ENCODE data around the gene CNGB1.

GRCh38 chr16:57878586-57878985 lies 92.3 kb downstream of the CNGB1 start:
- TF ChIP-seq, protein P1, sequence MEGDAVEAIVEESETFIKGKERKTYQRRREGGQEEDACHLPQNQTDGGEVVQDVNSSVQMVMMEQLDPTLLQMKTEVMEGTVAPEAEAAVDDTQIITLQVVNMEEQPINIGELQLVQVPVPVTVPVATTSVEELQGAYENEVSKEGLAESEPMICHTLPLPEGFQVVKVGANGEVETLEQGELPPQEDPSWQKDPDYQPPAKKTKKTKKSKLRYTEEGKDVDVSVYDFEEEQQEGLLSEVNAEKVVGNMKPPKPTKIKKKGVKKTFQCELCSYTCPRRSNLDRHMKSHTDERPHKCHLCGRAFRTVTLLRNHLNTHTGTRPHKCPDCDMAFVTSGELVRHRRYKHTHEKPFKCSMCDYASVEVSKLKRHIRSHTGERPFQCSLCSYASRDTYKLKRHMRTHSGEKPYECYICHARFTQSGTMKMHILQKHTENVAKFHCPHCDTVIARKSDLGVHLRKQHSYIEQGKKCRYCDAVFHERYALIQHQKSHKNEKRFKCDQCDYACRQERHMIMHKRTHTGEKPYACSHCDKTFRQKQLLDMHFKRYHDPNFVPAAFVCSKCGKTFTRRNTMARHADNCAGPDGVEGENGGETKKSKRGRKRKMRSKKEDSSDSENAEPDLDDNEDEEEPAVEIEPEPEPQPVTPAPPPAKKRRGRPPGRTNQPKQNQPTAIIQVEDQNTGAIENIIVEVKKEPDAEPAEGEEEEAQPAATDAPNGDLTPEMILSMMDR (conservative IDR thresholded peaks at IDR 0.05; ENCODE audit: low read length) = no peak
- no peak for TF ChIP-seq EZH2phosphoT487 (IDR thresholded peaks at IDR 0.05; ENCODE audit: borderline replicate concordance)

All from Loucy (cell line).